H1 (cell line): ENCODE results near the gene PRR5L.

Source experiments
- CTCF ChIP-seq, 3 experiments: IDR thresholded peaks; 1 replicate in 2 of 3; 2 replicates in 1 of 3; pipeline versions ENCODE4 v1.5.1 to v1.6.1; 2011; ENCODE audit warnings: low read length in 3 of 3, mild to moderate bottlenecking in 3 of 3, inconsistent platforms in 2 of 3, low read depth in 1 of 3, moderate library complexity in 1 of 3; ENCODE audit not compliant: insufficient read depth in 1 of 3; ENCODE audit errors: control extremely low read depth in 1 of 3
- EP300 ChIP-seq, 2 experiments: IDR thresholded peaks; 1 replicate in 1 of 2; 2 replicates in 1 of 2; pipeline ENCODE4 v1.6.1; 2011 to 2012; ENCODE audit warnings: low read depth in 2 of 2, low read length in 2 of 2, mild to moderate bottlenecking in 2 of 2, borderline replicate concordance in 1 of 2, inconsistent platforms in 1 of 2, moderate library complexity in 1 of 2
- RAD21 ChIP-seq, 2 experiments: IDR thresholded peaks in 1 of 2; conservative IDR thresholded peaks in 1 of 2; 2 replicates each; pipeline ENCODE4 v1.6.1; 2011; ENCODE audit warnings: low read depth in 2 of 2, low read length in 2 of 2, improper control_type of control experiment in 1 of 2, inconsistent platforms in 1 of 2, mild to moderate bottlenecking in 1 of 2, moderate library complexity in 1 of 2

DNA sequence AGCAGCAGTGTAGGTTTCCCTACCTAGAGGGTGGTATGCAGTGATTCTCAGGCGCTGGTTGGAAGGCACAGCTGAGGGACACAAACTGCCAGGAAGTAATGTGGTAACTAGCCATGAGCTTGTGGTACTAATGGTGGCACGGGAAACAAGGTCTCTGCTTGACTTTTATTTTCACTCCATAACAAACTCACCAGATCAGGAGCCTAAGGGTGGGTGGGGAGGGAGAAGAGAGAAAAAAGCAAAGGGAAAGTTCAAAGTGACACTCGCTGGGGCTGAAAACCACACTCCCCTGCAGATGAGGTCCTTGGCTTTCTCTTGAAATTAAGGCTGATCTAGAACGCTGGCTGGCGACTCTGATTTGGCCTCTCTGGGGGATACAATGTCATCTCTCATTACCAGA is 192.0 kb downstream of the PRR5L start:
- no peak for TF ChIP-seq CTCF (IDR thresholded peaks at IDR 0.05; ENCODE audit: control extremely low read depth in 1 of 3, insufficient read depth in 1 of 3, low read depth in 1 of 3, low read length in 3 of 3)
- no peak for TF ChIP-seq EP300 (IDR thresholded peaks at IDR 0.05; ENCODE audit: borderline replicate concordance in 1 of 2, low read depth in 2 of 2, low read length in 2 of 2)
- TF ChIP-seq RAD21 (IDR thresholded peaks at IDR 0.05 in 1 of 2, conservative IDR thresholded peaks at IDR 0.05 in 1 of 2; ENCODE audit: low read depth in 2 of 2, low read length in 2 of 2), result no peak
